Endothelial cell (in vitro differentiated cells): ENCODE data around the gene ACTG2. TPM values are rescaled to one million over a fixed set of nuclear protein-coding genes. Genes with fewer than 3 reads are reported as not detected.

Experiments used
- DNase-seq: peaks from one replicate; pipeline ENCODE4 v3.0.0; 2021; ENCODE audit warnings: low spot score
- H3K27ac Mint-ChIP-seq: one replicate; pipeline ENCODE4 v1.8.0; 2021; ENCODE audit warnings: mixed read lengths, inconsistent platforms; ENCODE audit not compliant: unreplicated experiment
- H3K27me3 Mint-ChIP-seq: one replicate; pipeline ENCODE4 v1.8.0; 2021; ENCODE audit warnings: mild to moderate bottlenecking, moderate library complexity, mixed read lengths, inconsistent platforms; ENCODE audit not compliant: unreplicated experiment
- H3K36me3 Mint-ChIP-seq: one replicate; pipeline ENCODE4 v1.8.0; 2021; ENCODE audit warnings: mild to moderate bottlenecking, low read depth, mixed read lengths, inconsistent platforms; ENCODE audit not compliant: unreplicated experiment
- H3K4me1 Mint-ChIP-seq: one replicate; pipeline ENCODE4 v1.8.0; 2021; ENCODE audit warnings: mild to moderate bottlenecking, mixed read lengths, inconsistent platforms; ENCODE audit not compliant: unreplicated experiment
- H3K4me3 Mint-ChIP-seq: one replicate; pipeline ENCODE4 v1.8.0; 2021; ENCODE audit warnings: mild to moderate bottlenecking, mixed read lengths, inconsistent platforms; ENCODE audit not compliant: unreplicated experiment
- H3K9me3 Mint-ChIP-seq: one replicate; pipeline ENCODE4 v1.8.0; 2021; ENCODE audit warnings: mixed read lengths, inconsistent platforms; ENCODE audit not compliant: unreplicated experiment
- total RNA-seq: library from RNA; stranded (reverse); fragmentation: NEBNext Ultra II Directional; extraction: Animal tissue kit (Norgen Biotek cat#: 25700); gene quantifications from one replicate; pipeline ENCODE4 v1.2.1, GENCODE V29; 2021; ENCODE audit not compliant: unreplicated experiment
- TF ChIP-seq, protein P1 (sequence below): fragments of 200-600 bp; sonication (generic); IDR thresholded peaks from one replicate; pipeline ENCODE4 v1.5.0; 2021; ENCODE audit warnings: antibody characterized with exemption; ENCODE audit not compliant: unreplicated experiment

Gene ACTG2
- total RNA-seq, 1 donor from 2014 or later: 8.3 TPM

- peaks cover 14% of the 10 kb centered on the region for H3K4me1 Mint-ChIP-seq
- H3K27me3 Mint-ChIP-seq: no peaks in the 10 kb centered on the region
- H3K27ac Mint-ChIP-seq: no peak overlapping the region
These were observed 70.0 kb downstream of the ACTG2 start for GRCh38 chr2:73962798-73963197.

DNA sequence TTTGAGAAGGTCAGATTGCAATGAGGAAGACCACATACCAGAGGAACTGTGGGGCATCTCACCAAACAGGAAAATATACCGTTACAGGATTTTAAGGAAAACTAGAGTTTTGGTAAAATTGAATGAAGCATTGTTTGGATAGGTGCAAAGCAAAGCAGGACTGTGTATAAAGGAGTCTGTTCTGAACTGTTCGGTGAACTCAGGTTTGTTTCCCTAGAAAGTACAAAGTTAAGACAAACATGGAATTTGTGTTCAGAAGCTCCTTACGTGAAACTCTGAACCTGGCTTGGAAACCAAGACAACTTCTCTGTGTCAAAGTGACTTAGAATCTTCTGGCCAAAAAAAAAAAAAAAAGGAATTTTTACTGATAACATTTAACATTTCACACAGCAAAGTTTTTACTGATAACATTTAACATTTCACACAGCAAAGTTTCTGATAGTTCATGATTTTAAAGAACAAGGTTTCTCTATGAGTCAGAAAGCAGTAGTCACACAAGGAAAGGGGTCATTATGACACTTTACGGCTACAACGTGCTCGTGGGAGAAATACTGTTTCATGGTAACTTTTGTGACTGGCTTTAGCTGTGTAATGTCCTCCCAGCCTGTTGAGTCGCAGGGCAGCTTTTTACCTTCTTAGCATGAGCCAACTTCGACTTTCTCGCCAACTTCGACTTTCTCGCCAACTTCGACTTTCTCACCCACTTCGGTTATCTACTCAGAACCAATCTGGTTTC is 70.7 kb downstream of the ACTG2 start:
- no peak overlapping the region for H3K27ac Mint-ChIP-seq

More at GRCh38 chr2:73962798-73963197, 70.0 kb downstream of the ACTG2 start:
- H3K36me3 Mint-ChIP-seq: peaks cover 24% of the 10 kb centered on the region
- DNase-seq: no peak
- no peaks in the 10 kb centered on the region for H3K9me3 Mint-ChIP-seq
- TF ChIP-seq, protein P1, sequence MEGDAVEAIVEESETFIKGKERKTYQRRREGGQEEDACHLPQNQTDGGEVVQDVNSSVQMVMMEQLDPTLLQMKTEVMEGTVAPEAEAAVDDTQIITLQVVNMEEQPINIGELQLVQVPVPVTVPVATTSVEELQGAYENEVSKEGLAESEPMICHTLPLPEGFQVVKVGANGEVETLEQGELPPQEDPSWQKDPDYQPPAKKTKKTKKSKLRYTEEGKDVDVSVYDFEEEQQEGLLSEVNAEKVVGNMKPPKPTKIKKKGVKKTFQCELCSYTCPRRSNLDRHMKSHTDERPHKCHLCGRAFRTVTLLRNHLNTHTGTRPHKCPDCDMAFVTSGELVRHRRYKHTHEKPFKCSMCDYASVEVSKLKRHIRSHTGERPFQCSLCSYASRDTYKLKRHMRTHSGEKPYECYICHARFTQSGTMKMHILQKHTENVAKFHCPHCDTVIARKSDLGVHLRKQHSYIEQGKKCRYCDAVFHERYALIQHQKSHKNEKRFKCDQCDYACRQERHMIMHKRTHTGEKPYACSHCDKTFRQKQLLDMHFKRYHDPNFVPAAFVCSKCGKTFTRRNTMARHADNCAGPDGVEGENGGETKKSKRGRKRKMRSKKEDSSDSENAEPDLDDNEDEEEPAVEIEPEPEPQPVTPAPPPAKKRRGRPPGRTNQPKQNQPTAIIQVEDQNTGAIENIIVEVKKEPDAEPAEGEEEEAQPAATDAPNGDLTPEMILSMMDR: no peak
- H3K4me3 Mint-ChIP-seq: no peak overlapping the region

DNA sequence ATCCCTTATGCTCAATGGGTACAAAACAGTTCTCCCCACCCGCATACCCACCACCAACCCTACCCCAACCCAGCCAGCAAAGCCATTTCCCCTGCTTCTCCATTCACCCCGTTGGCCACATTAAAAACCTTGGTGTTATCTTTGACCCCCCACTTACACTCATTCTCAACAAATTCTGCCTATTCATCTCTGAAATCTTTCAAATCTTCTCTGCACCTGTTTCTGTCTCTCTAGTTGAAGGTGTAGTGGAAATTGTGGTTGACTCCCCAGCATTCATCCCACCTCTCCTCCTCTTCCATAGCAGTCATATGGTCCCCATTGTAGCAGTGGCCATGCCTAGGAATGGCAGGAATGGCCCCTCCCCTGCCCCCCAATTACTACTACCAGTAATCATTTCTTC is 71.4 kb downstream of the ACTG2 start:
- TF ChIP-seq, protein P1: no peak
- Mint-ChIP-seq H3K4me1 (peaks cover 9% of the 10 kb centered on the region), H3K36me3 (peaks cover 13% of the 10 kb centered on the region), H3K9me3 (no peaks in the 10 kb centered on the region), H3K27ac (no peak overlapping the region), H3K4me3 (no peak overlapping the region), H3K27me3 (no peaks in the 10 kb centered on the region)
- DNase-seq: no peak

More for the DNA sequence above, 70.7 kb downstream of the ACTG2 start:
- TF ChIP-seq, protein P1: no peak
- H3K9me3 Mint-ChIP-seq: no peaks in the 10 kb centered on the region
- H3K27me3 Mint-ChIP-seq: no peaks in the 10 kb centered on the region
- DNase-seq: no peak
- H3K4me1 Mint-ChIP-seq: peaks cover 15% of the 10 kb centered on the region
- H3K36me3 Mint-ChIP-seq: peaks cover 20% of the 10 kb centered on the region
- H3K4me3 Mint-ChIP-seq: no peak overlapping the region

- H3K27me3 Mint-ChIP-seq: no peaks in the 10 kb centered on the region
- no peak for DNase-seq
- H3K36me3 Mint-ChIP-seq: peaks cover 7% of the 10 kb centered on the region
- TF ChIP-seq, protein P1: no peak
- H3K27ac Mint-ChIP-seq: no peak overlapping the region
- peaks cover 3% of the 10 kb centered on the region for H3K4me1 Mint-ChIP-seq
- no peaks in the 10 kb centered on the region for H3K9me3 Mint-ChIP-seq
- no peak overlapping the region for H3K4me3 Mint-ChIP-seq
These were observed 72.2 kb downstream of the ACTG2 start for GRCh38 chr2:73965053-73965452.

GRCh38 chr2:73968357-73968937 is 75.6 kb downstream of the ACTG2 start:
- Mint-ChIP-seq H3K36me3 (no peaks in the 10 kb centered on the region), H3K27me3 (no peaks in the 10 kb centered on the region), H3K27ac (no peak overlapping the region), H3K9me3 (no peaks in the 10 kb centered on the region), H3K4me3 (no peak overlapping the region), H3K4me1 (peaks cover 14% of the 10 kb centered on the region)
- no peak for DNase-seq
- TF ChIP-seq, protein P1: no peak
